Hindlimb muscle (tissue), 1 donor: ENCODE measurements around the gene MED8. TPM values are rescaled to one million over a fixed set of nuclear protein-coding genes. Genes with fewer than 3 reads are reported as not detected.

Experiments
- DNase-seq: peaks from one replicate; pipeline ENCODE4 v3.0.0-alpha.2; 2013
- polyA plus RNA-seq: library from polyadenylated mRNA; unstranded; fragments of 120-200 nt; gene quantifications from one replicate; pipeline ENCODE4 v1.2.1, GENCODE V29; 2013; ENCODE audit not compliant: insufficient read length

Gene MED8
- polyA plus RNA-seq, 1 donor: 26.9 TPM

- peak; percentile 94 for DNase-seq
Measured at GRCh38 chr1:43358746-43359693, 30.6 kb downstream of the MED8 start, which contains the start of gene CDC20. CDC20 (plus strand) TSS chr1:43358981; CDS start chr1:43359216, 235 bp downstream.

GRCh38 chr1:43358121-43358745 is 31.4 kb downstream of the MED8 start:
- DNase-seq: no peak

DNA sequence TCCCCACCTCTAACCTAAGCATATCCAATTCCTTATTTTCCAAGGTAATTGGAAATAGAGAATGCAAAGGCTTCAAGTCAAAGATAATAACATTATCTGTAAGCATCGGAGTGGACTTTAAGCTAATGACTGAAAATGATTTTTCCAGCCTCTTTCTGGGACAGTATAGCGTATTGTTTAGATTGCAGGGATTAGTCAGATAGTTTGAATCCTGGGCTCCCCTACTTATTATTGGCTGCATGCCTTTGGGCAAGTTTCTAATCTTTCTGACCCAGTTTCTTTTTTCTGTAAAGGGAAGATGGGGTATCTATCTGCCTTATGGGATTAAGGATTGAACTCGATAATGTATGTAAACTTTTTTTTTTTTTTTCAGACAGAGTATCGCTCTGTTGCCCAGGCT is 32.3 kb downstream of the MED8 start:
- DNase-seq: no peak

GRCh38 chr1:43354936-43355335 is 34.7 kb downstream of the MED8 start:
- DNase-seq: no peak

DNA sequence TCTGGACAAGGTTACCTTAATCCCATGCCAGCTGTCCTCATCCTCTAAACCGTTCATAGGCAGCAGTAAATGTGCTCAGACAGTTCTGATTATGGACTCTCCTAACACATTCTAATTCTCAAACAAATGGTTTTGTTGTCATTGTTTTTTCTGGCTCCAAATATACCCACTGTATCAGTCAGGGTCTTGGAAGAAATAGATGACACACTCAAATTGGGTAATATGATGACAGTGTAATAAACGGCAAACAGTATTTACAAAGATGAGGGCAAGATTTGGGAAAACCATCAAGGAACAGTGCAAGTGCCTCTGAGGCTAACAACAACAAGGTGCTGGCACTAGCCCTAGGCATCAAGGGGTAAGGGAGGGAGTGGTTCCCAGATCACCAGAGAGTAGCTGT is 35.1 kb downstream of the MED8 start:
- no peak for DNase-seq

DNA sequence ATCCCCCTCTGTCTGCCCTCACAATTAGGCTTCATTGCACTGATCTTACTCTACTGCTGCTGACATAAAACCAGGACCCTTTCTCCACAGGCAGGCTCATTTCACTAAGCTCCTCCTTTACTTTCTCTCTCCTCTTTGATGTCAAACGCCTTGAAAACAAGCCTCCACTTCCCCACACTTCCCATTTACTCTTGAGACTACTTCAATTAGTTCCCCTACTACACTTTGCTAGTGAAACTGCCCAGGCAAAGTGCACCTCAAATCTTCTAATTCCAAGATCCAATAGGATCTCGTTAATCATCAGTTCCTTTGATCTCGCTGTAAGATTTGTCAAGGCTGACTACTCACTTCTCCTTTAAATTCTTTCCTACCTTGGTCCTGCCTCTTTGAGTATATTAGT is 36.7 kb downstream of the MED8 start:
- DNase-seq: no peak

DNA sequence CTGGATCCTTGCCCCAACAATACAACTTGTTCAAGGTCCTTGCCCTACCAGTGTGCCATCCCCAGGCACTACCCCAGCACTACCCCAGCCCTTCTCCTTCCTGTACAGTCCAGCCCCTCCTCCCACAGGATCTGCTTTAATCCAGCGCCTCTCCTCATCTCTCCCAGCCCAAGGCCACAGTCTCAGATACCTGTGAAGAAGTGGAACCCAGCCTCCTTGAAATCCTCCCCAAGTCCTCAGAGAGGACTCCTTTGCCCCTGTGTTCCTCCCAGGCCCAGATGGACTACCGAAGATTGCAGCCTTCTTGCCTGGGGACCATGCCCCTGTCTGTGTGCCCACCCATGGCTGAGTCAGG is 37.3 kb downstream of the MED8 start:
- no peak for DNase-seq

DNA sequence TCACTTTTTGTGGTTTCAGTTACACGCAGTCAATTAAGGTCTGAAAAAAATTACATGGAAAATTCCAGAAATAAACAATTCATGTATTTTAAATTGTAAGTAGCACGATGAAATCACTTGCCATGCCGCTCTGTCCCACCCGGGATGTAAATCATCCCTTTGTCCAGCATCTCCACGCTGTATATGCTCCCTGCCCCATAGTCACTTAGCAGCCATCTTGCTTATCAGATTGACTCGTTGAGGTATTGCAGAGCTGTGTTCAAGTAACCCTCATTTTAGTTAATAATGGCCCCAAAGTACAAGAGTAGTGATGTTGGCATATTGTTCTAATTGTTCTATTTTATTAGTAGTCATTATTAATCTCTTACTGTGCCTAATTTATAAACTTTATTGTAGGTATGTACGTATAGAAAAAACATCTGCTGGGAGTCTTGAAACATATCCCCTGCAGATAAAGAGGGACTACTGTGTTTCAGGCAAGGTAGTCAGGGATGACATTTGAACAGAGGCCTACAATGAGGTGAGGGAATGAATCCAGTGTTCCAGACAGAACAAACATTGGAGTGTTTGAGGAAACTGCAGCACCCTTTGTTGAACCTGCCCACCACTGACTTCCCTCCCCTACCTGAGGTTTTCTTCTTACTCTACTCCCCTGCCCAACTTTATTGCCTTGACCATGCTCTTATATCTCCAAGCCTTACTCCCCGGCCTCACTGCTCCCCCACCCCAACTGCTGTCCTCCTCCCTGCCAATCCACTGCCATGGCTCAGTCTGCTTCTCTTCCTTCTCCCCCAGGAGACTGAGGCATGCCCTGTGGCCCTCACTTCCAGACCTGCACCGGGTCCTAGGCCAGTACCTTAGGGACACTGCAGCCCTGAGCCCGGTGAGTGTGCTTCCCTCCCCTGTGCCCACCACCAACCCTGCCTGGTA is 37.9 kb downstream of the MED8 start:
- no peak for DNase-seq

DNA sequence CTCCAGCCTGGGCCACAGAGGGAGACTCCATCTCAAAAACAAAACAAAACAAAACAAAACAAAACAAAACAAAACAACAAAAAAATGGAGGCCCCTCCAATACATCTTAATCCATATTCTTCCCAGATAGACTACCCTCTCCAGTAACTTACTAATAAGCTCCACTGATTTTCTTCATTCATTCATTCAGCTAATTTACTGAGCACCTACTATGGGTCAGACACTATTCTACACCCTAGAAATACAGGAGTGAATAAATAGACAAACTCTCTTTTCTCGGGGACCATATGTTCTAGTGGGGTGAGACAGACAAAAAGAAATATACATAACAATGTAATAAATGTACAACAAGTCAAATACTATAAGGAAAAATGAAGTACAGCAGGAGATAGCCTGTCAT is 38.6 kb downstream of the MED8 start:
- DNase-seq: no peak

DNA sequence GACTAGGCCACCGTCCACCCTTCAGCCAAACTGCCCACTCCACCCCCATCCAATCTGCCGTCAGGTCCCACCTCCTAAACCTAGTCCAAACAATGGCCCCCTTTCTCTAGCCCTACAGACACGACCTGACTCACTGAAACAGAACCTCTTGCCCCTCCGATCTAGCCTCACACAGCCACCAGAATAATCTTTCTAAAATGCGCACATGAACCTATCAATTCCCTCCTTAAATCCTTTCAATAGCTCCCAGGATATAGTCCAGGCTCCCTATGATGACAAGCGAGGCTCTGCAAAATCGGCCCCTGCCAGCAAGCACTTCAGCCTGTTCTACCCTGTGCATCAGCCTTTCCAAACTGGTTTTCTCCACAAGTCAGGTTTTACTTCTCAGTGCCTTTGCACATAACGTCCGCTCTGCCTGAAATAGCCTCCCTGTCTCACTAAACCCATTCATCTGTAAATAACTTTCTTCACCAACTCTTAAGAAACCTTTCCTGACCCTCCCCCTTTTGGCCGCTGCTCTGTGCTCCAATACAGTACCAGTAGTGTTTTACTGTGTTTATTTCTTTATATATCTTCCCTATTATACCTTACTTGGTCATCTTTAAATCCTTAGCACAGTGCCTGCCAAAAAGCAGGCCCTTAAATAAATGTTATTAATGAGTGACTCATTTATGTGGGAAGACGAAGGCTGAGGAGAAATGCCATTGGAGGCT is 39.9 kb downstream of the MED8 start:
- no peak for DNase-seq

GRCh38 chr1:43348809-43349593 is 40.6 kb downstream of the MED8 start:
- peak; percentile 47 for DNase-seq

GRCh38 chr1:43348343-43348808 is 41.2 kb downstream of the MED8 start:
- no peak for DNase-seq

DNA sequence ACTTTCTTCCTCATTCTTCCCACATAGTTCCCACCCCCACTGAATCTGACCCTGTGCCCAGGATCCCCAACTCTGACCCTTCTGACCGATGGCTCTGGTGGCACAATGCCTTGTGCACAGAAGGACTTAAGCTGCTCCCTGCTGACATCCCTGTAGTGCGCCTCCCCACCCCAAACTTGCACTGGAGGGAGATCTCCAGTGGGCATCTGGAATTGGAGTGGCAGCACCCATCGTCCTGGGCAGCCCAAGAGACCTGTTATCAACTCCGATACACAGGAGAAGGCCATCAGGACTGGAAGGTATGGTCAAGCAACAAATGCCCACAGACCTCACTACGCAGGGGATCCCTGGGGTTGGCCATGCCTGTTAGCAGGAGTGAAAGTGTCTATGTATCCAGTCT is 43.0 kb downstream of the MED8 start:
- DNase-seq: no peak

DNA sequence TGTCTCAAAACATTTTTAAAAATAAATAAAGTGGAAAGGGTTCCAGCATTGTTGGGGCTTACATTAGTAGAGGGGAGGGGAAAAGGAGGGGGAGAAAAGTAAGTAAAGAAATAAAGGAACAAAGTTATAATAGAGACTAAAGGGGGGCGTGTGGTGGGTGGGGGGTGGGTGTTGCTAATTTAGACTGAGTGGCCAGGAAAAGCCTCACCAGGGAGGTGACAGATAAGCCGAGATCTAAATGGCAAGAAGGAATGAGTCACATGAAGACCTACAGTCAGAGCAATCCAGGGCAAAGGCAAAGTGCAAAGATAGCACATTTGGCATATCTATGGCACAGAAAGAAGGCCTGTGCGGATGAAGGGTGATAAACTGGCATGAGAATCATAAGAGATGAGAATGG is 44.5 kb downstream of the MED8 start:
- no peak for DNase-seq

- DNase-seq: no peak
Measured at GRCh38 chr1:43344267-43344850, 45.2 kb downstream of the MED8 start.

- no peak for DNase-seq
Measured at GRCh38 chr1:43340559-43340958, 49.0 kb downstream of the MED8 start.

DNA sequence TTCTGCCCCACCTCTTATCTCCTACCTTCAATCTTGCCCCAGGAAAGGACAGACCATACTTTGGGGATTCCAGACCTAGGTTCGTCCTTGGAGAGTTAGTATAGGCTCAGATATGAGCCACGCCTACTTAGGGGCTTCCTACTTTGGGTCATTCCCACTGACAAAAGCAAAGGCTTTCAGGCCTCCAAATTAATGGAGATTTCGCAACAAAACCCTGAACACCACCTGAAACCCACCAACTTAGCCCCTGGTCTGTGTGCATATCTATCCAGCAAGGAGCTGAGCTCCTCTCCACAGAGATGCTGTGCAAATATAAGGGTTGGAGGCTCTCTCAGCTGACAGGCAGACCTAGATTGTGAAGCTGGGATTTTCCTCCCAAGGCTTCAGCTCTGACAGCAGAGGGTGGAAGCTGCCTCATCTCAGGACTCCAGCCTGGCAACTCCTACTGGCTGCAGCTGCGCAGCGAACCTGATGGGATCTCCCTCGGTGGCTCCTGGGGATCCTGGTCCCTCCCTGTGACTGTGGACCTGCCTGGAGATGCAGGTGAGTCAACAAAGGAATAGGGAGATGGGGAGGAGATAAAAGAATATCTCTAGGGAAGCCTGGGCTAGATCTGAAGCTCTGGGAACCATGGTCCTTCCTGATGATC is 49.9 kb downstream of the MED8 start:
- no peak for DNase-seq

- no peak for DNase-seq
Measured at GRCh38 chr1:43338001-43338400, 51.6 kb downstream of the MED8 start.

GRCh38 chr1:43337588-43337987 is 52.0 kb downstream of the MED8 start, which contains the start of gene MPL:
MPL (plus strand) TSS chr1:43337818; CDS start chr1:43337849, 31 bp downstream.
- DNase-seq: no peak
